Activated T-helper 9 cell treated with anti-CD3 and anti-CD28 coated beads, Interleukin-2, amount 50 U/mL, for 16 hours (primary cell): ENCODE results near the gene SS18L1.
"Not testable (repeated sequence)": the region's sequence is repeated elsewhere in the genome, so short reads cannot be mapped to it uniquely, and the experiment has no call there.

ENCODE experiments used
- DNase-seq: peaks from one replicate; pipeline ENCODE4 v3.0.0-alpha.2; 2020; ENCODE audit warnings: low read depth

The SS18L1 gene

GRCh38 chr20:62137092-62137384, 6.5 kb upstream of the SS18L1 start:
- no peak for DNase-seq

GRCh38 chr20:62137478-62138203, 5.9 kb upstream of the SS18L1 start:
- DNase-seq = no peak

GRCh38 chr20:62138204-62138543, 5.4 kb upstream of the SS18L1 start:
- no peak for DNase-seq

GRCh38 chr20:62138912-62139311, 4.7 kb upstream of the SS18L1 start:
- no peak for DNase-seq

GRCh38 chr20:62139636-62140035, 3.9 kb upstream of the SS18L1 start:
- DNase-seq = no peak

GRCh38 chr20:62141043-62141396, 2.5 kb upstream of the SS18L1 start:
- DNase-seq = no peak

- no peak for DNase-seq
These were observed 1.9 kb upstream of the SS18L1 start for GRCh38 chr20:62141397-62142251.

GRCh38 chr20:62142252-62143080, 1.1 kb upstream of the SS18L1 start:
- no peak for DNase-seq

GRCh38 chr20:62143957-62144825, 622 bp downstream of the SS18L1 start:
- DNase-seq = peak; percentile 35

- DNase-seq = no peak
These were observed 2.1 kb downstream of the SS18L1 start for GRCh38 chr20:62145688-62146018.

GRCh38 chr20:62146019-62146755, 2.6 kb downstream of the SS18L1 start:
- no peak for DNase-seq

GRCh38 chr20:62147125-62147524, 3.6 kb downstream of the SS18L1 start:
- DNase-seq = no peak

- no peak for DNase-seq
These were observed 4.0 kb downstream of the SS18L1 start for GRCh38 chr20:62147528-62147927.

GRCh38 chr20:62148383-62148782, 4.8 kb downstream of the SS18L1 start:
- DNase-seq = not testable (repeated sequence)

- DNase-seq = no peak
These were observed 5.3 kb downstream of the SS18L1 start for GRCh38 chr20:62148908-62149314.

- no peak for DNase-seq
These were observed 6.2 kb downstream of the SS18L1 start for GRCh38 chr20:62149532-62150309.

- DNase-seq = no peak
These were observed 6.7 kb downstream of the SS18L1 start for GRCh38 chr20:62150310-62150575.

GRCh38 chr20:62151225-62151624, 7.7 kb downstream of the SS18L1 start:
- DNase-seq = no peak

GRCh38 chr20:62151835-62152364, 8.3 kb downstream of the SS18L1 start:
- no peak for DNase-seq

- no peak for DNase-seq
These were observed 12.1 kb downstream of the SS18L1 start for GRCh38 chr20:62155428-62156253.
